GM12872 (cell line): ENCODE results near the gene SLC51B.
A peak's percentile ranks its signal among the peaks of the same experiment; 100 is the strongest.

Source experiments
- TF ChIP-seq, protein P1 (sequence below): IDR thresholded peaks from 3 replicates; pipeline ENCODE4 v1.5.1; 2011; ENCODE audit warnings: low read depth, mild to moderate bottlenecking, low read length, moderate library complexity; ENCODE audit not compliant: insufficient read depth

Gene SLC51B

DNA sequence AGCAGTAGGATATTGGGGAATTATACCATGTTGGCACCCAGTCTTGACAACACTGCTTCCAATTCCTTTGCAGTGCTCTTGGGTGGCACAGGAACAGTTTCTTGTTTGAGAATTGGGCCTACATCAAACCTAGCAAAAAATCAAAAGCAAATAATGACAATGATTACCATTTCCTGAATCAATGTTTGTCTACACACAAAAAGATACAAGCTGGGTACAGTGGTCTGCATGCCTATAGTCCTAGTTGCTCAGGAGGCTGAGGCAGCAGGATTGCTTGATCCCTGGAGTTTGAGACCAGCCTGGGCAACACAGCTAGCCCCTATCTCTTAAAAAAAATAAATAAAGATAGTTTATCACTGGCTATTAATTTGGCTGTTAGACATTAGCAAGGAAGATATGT is 23.7 kb upstream of the SLC51B start:
- TF ChIP-seq, protein P1, sequence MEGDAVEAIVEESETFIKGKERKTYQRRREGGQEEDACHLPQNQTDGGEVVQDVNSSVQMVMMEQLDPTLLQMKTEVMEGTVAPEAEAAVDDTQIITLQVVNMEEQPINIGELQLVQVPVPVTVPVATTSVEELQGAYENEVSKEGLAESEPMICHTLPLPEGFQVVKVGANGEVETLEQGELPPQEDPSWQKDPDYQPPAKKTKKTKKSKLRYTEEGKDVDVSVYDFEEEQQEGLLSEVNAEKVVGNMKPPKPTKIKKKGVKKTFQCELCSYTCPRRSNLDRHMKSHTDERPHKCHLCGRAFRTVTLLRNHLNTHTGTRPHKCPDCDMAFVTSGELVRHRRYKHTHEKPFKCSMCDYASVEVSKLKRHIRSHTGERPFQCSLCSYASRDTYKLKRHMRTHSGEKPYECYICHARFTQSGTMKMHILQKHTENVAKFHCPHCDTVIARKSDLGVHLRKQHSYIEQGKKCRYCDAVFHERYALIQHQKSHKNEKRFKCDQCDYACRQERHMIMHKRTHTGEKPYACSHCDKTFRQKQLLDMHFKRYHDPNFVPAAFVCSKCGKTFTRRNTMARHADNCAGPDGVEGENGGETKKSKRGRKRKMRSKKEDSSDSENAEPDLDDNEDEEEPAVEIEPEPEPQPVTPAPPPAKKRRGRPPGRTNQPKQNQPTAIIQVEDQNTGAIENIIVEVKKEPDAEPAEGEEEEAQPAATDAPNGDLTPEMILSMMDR, result no peak

DNA sequence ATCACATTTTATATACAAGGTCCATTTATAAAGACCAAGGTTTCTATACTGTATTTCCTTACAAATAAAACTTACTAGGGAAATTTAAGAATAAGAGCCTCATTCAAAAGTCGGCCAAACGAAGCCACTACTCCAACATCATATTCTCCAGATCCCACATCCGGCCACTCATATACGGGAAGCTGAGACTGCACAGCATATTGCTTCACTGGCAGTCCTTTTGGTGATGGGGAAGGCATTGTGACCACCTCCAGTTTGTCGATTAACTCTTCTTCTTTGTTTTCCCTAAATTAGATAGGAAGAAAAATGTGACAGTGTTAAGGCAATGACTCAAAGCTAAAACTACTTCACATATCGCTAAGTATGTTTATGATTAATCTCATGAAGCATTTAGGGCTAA is 18.4 kb upstream of the SLC51B start:
- TF ChIP-seq, protein P1, result no peak

- TF ChIP-seq, protein P1, result no peak
These were observed 17.6 kb upstream of the SLC51B start for GRCh38 chr15:65027593-65027992.

DNA sequence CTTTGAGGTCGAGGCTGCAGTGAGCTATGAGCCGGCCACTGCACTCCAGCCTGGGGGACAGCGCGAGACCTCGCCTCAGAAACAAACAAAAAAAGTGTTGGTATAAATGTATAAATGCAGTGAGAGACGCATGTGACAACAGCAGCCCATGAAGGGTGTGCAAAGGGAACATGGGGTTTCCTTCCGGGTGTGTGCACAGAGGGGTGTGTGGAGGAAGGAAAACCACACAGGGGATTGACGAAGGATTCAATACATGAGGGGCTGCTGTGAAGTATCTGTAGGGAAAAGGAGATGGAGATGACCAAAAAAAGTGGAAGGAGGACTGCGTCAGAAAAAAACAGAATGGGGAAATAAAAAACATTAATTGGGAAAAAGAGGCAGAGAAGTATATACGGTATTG is 16.8 kb upstream of the SLC51B start:
- TF ChIP-seq, protein P1, result no peak

DNA sequence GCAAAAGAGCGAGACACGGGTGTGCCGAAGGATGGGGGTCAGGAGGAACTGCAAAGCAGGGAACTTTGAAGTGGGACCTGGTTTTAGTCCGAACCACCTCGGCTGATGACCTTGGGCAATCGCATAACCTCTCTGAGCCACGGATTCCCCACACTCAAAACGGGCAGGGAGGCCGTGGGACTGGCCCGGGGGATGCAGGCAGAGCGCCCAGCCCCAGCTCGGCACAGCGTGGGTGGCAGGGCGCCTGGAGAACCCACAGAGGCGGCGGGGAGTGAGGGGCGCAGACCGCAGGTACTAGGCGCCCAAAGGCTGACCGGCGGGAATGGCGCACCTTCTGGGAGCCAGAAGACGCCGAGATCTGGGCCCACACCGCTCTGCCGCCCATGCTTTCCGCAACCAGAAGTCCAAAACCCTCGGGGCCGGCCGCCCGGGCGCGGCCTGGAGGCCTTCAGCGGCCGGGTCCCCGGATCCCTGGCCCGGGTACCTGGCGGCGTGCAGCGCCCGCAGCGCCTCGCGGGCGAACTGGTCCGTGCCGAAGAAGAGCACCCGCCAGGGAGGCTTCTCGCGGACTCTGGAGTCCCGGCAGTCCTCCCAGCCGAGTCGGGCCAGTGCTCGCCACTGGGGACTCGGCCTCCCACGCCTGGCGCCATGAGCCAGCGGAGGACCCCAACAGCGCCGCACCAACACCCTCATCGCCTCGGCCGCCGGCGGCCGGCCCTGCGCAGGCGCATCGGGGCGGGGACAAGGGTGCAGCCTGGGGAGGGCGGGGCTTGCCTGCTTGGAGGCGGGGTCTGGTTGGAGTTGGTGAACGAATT is 16.1 kb upstream of the SLC51B start, which contains the start of gene MTFMT:
MTFMT (minus strand) TSS at position 719 of the 815 bp plus-strand sequence; CDS start at position 693, 26 bp downstream.
- TF ChIP-seq, protein P1, result no peak

DNA sequence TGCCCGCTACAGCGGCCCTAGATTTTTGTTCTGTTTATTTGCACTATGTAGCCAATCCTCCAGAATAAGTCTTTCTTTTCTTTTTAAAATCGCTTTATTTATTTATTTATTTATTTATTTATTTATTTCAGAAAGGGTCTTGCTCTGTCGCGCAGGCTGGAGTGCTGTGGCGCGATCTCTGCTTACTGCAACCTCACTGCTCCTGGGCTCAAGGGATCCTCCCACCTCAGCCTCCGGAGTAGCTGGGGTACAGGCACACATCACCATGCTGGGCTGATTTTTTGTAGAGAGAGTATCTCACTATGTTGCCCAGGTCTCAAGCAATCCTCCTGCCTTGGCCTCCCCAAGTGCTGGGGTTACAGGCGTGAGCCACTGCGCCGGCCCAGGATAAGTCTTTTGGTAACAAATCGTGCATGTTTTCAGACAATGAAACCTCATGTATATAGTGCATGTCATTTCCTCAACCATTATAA is 15.4 kb upstream of the SLC51B start:
- TF ChIP-seq, protein P1, result no peak

- TF ChIP-seq, protein P1, result peak; percentile 92
These were observed 12.2 kb upstream of the SLC51B start for GRCh38 chr15:65032801-65033537.
